B cell (primary cell): ENCODE data around the gene WDR7. TPM values are rescaled to one million over a fixed set of nuclear protein-coding genes. Genes with fewer than 3 reads are reported as not detected.

Experiments used
- ATAC-seq: fragments of 200-7000 bp; cut with Tn5 transposase; one replicate; pipeline ENCODE4 v1.10.0; 2021; ENCODE audit warnings: low read depth, mild to moderate bottlenecking, moderate number of reproducible peaks, moderate library complexity
- CTCF ChIA-PET: fragments of 350-600 bp; sonication (Branson Sonifier 250); formaldehyde crosslinking; loops from one replicate; lab custom pipeline; 2021; ENCODE audit warnings: antibody characterized with exemption, inconsistent platforms; lab: Charles Lee
- POLR2A ChIA-PET: fragments of 350-600 bp; sonication (Branson Sonifier 250); formaldehyde crosslinking; loops from one replicate; lab custom pipeline; 2021; ENCODE audit warnings: antibody characterized with exemption; lab: Charles Lee
- DNase-seq: peaks from one replicate; pipeline ENCODE4 v3.0.0; 2013
- H2AFZ ChIP-seq: 2 replicates; pipeline ENCODE4 v1.6.1; 2012; ENCODE audit warnings: mild to moderate bottlenecking, low read depth, low read length; ENCODE audit not compliant: insufficient read depth, poor library complexity, severe bottlenecking
- H3K27ac ChIP-seq, 2 donors: 1 replicate in 1 of 2; 2 replicates in 1 of 2; pipeline ENCODE4 v1.5.1; 2012 to 2013; ENCODE audit warnings: low read length in 2 of 2, mild to moderate bottlenecking in 2 of 2, moderate library complexity in 1 of 2
- H3K27me3 ChIP-seq, 4 experiments: fragments of 200-600 bp in 1 of 4; sonication (generic) in 1 of 4; replicated peaks in 1 of 4; 1 replicate in 2 of 4; 2 replicates in 2 of 4; pipeline versions ENCODE4 v1.6.1 to v1.7.0; 2013 to 2016; ENCODE audit warnings: low read length in 3 of 4, mild to moderate bottlenecking in 2 of 4, mixed read lengths in 1 of 4, moderate library complexity in 1 of 4; ENCODE audit not compliant: insufficient read depth in 4 of 4, control insufficient read depth in 3 of 4; ENCODE audit errors: control extremely low read depth in 1 of 4
- H3K36me3 ChIP-seq, 2 experiments: replicated peaks in 1 of 2; 1 replicate in 1 of 2; 2 replicates in 1 of 2; pipeline versions ENCODE4 v1.6.1 to v1.7.1; 2013; ENCODE audit warnings: low read length in 1 of 2; ENCODE audit not compliant: insufficient read depth in 2 of 2, control insufficient read depth in 1 of 2; ENCODE audit errors: control extremely low read depth in 1 of 2, extremely low read depth in 1 of 2
- H3K4me1 ChIP-seq, 2 donors: fragments of 200-600 bp in 1 of 2; sonication (generic) in 1 of 2; 1 replicate in 1 of 2; 2 replicates in 1 of 2; pipeline versions ENCODE4 v1.5.1 to v1.6.1; 2013 to 2017; ENCODE audit warnings: low read length in 2 of 2; ENCODE audit not compliant: control insufficient read depth in 2 of 2, insufficient read depth in 2 of 2
- H3K4me2 ChIP-seq: replicated peaks from 2 replicates; pipeline ENCODE3; 2012; ENCODE audit warnings: mild to moderate bottlenecking, low read depth, low read length; ENCODE audit not compliant: poor library complexity, severe bottlenecking
- H3K4me3 ChIP-seq, 5 experiments: fragments of 200-600 bp in 1 of 5; sonication (generic) in 1 of 5; 1 replicate in 3 of 5; 2 replicates in 2 of 5; pipeline versions ENCODE4 v1.5.1 to v1.7.0; 2011 to 2016; ENCODE audit warnings: low read length in 4 of 5, mild to moderate bottlenecking in 4 of 5, low read depth in 2 of 5, control low read depth in 1 of 5, moderate library complexity in 1 of 5; ENCODE audit not compliant: insufficient read depth in 1 of 5; ENCODE audit errors: control extremely low read depth in 1 of 5, extremely low read depth in 1 of 5
- H3K79me2 ChIP-seq: fragments of 200-600 bp; sonication (generic); one replicate; pipeline ENCODE4 v1.6.0; 2016; ENCODE audit warnings: low read length; ENCODE audit not compliant: control insufficient read depth, insufficient read depth
- H3K9ac ChIP-seq: fragments of 200-600 bp; sonication (generic); 2 replicates; pipeline ENCODE4 v1.6.1; 2017; ENCODE audit warnings: mild to moderate bottlenecking, low read length, moderate library complexity
- H3K9me3 ChIP-seq, 3 donors: one replicate each; pipeline versions ENCODE4 v1.6.1 to v1.7.1; 2013; ENCODE audit warnings: low read length in 2 of 3; ENCODE audit not compliant: control insufficient read depth in 2 of 3, insufficient read depth in 1 of 3; ENCODE audit errors: control extremely low read depth in 1 of 3
- H4K20me1 ChIP-seq: 2 replicates; pipeline ENCODE4 v1.6.0; 2012; ENCODE audit warnings: mild to moderate bottlenecking, low read length; ENCODE audit not compliant: insufficient read depth, control insufficient read depth, poor library complexity, severe bottlenecking
- H3K27ac Mint-ChIP-seq: one replicate; pipeline ENCODE4 v1.8.0; 2021; ENCODE audit warnings: mixed read lengths
- H3K27me3 Mint-ChIP-seq: one replicate; pipeline ENCODE4 v1.8.0; 2021; ENCODE audit warnings: mixed read lengths
- H3K4me1 Mint-ChIP-seq: one replicate; pipeline ENCODE4 v1.8.0; 2021; ENCODE audit warnings: mixed read lengths
- H3K4me3 Mint-ChIP-seq: one replicate; pipeline ENCODE4 v1.8.0; 2021; ENCODE audit warnings: mixed read lengths
- H3K9me3 Mint-ChIP-seq: one replicate; pipeline ENCODE4 v1.8.0; 2022; ENCODE audit warnings: mixed read lengths; ENCODE audit not compliant: insufficient read depth
- CTCF ChIP-seq: fragments of 200-600 bp; IDR thresholded peaks from one replicate; pipeline ENCODE4 v1.8.0; 2022; ENCODE audit warnings: antibody characterized with exemption, mild to moderate bottlenecking
- EZH2 ChIP-seq: IDR thresholded peaks from 2 replicates; pipeline ENCODE4 v1.6.1; 2012; ENCODE audit warnings: borderline replicate concordance, low read depth, mild to moderate bottlenecking, moderate library complexity, low read length; ENCODE audit not compliant: insufficient read depth, poor library complexity, severe bottlenecking
- WGBS: methylation state at CpG from one replicate; pipeline ENCODE4 v1.1.5; 2013; ENCODE audit warnings: missing lambda C conversion rate; ENCODE audit not compliant: insufficient coverage; 5-methylcytosine and 5-hydroxymethylcytosine counted together
- intact Hi-C: fragments of 100-400 bp; cut with micrococcal nuclease; formaldehyde crosslinking; loops from one replicate; pipeline ENCODE4 v1.10.0; 2022
- polyA plus RNA-seq: library from polyadenylated mRNA; depleted of rRNA; stranded (reverse); fragments of >200 nt; gene quantifications from 2 replicates; pipeline ENCODE4 v1.2.3, GENCODE V29; 2012
- total RNA-seq, 2 donors: library from RNA; stranded (reverse); fragments of 120-200 nt in 1 of 2; gene quantifications; 1 replicate in 1 of 2; 2 replicates in 1 of 2; pipeline versions ENCODE4 v1.2.3 to v1.2.4, GENCODE V29; 2013 to 2022

WDR7 gene
- total and polyA plus RNA-seq, 2 donors (not counting 1 experiment from before 2014, with no cell fraction given), result 5.5 to 45.0 TPM

- peaks cover 0 to 4% (median 0%) of the 10 kb centered on the region in 3 donors for H3K9me3 ChIP-seq
- no peak overlapping the region for H3K4me2 ChIP-seq
- H3K9ac ChIP-seq, result no peak overlapping the region
- ChIA-PET CTCF (no interaction called here), POLR2A (no interaction called here)
- peaks cover 6 to 9% of the 10 kb centered on the region in 2 experiments for H3K36me3 ChIP-seq
- H2AFZ ChIP-seq, result no peak overlapping the region
- Mint-ChIP-seq H3K27me3 (no peaks in the 10 kb centered on the region), H3K4me3 (no peak overlapping the region), H3K4me1 (no peaks in the 10 kb centered on the region), H3K27ac (no peak overlapping the region), H3K9me3 (no peaks in the 10 kb centered on the region)
- H3K27me3 ChIP-seq, result no peaks in the 10 kb centered on the region
- ATAC-seq, result no peak
- H3K79me2 ChIP-seq, result no peaks in the 10 kb centered on the region
- intact Hi-C loops, result no loop called here
- no peaks in the 10 kb centered on the region for H3K4me1 ChIP-seq
- no peak overlapping the region for H3K27ac ChIP-seq
- TF ChIP-seq CTCF (no peak), EZH2 (no peak)
- no peak overlapping the region for H3K4me3 ChIP-seq
- H4K20me1 ChIP-seq, result no peaks in the 10 kb centered on the region
- no peak for DNase-seq
Measured at GRCh38 chr18:56722518-56722917, 71.4 kb downstream of the WDR7 start.

- H2AFZ ChIP-seq, result no peak overlapping the region
- H3K4me1 Mint-ChIP-seq, result no peaks in the 10 kb centered on the region
- no peaks in the 10 kb centered on the region for H3K4me1 ChIP-seq
- peaks cover 6 to 8% of the 10 kb centered on the region in 2 experiments for H3K36me3 ChIP-seq
- H3K27me3 Mint-ChIP-seq, result no peaks in the 10 kb centered on the region
- no peak overlapping the region for H3K27ac Mint-ChIP-seq
- intact Hi-C loops, result no loop called here
- no peak overlapping the region for H3K4me3 ChIP-seq
- H3K79me2 ChIP-seq, result no peaks in the 10 kb centered on the region
- no peak overlapping the region for H3K4me3 Mint-ChIP-seq
- no peak for TF ChIP-seq CTCF
- TF ChIP-seq EZH2, result no peak
- H3K27me3 ChIP-seq, result no peaks in the 10 kb centered on the region
- H3K9me3 ChIP-seq, result peaks cover 0 to 4% (median 1%) of the 10 kb centered on the region in 3 donors
- CTCF ChIA-PET, result no interaction called here
- H4K20me1 ChIP-seq, result no peaks in the 10 kb centered on the region
- ATAC-seq (no peak), DNase-seq (no peak)
- H3K27ac ChIP-seq, result no peak overlapping the region
- H3K4me2 ChIP-seq, result no peak overlapping the region
- no CpG with 5 or more reads among the region's 1 CpG for WGBS
- no peak overlapping the region for H3K9ac ChIP-seq
- POLR2A ChIA-PET, result no interaction called here
- no peaks in the 10 kb centered on the region for H3K9me3 Mint-ChIP-seq
Measured at GRCh38 chr18:56723068-56723467, 71.9 kb downstream of the WDR7 start.
